NT2/D1 (cell line): Measurements from ENCODE around the gene STAP2.

Experiments used
- SUZ12 ChIP-seq: IDR thresholded peaks from 2 replicates; pipeline ENCODE4 v1.6.1; 2011; ENCODE audit not compliant: insufficient read length, insufficient read depth; ENCODE audit errors: extremely low read depth
- ZNF274 ChIP-seq: IDR thresholded peaks from 2 replicates; pipeline ENCODE4 v1.6.1; 2011; ENCODE audit warnings: mild to moderate bottlenecking, low read depth, low read length

- no peak for TF ChIP-seq SUZ12
- no peak for TF ChIP-seq ZNF274
These were observed 19.4 kb downstream of the STAP2 start for GRCh38 chr19:4319067-4319718.
